ENCODE measurements around the gene MYB.
"Not testable (repeated sequence)": the region's sequence is repeated elsewhere in the genome, so short reads cannot be mapped to it uniquely, and the experiment has no call there.

The MYB gene

DNA sequence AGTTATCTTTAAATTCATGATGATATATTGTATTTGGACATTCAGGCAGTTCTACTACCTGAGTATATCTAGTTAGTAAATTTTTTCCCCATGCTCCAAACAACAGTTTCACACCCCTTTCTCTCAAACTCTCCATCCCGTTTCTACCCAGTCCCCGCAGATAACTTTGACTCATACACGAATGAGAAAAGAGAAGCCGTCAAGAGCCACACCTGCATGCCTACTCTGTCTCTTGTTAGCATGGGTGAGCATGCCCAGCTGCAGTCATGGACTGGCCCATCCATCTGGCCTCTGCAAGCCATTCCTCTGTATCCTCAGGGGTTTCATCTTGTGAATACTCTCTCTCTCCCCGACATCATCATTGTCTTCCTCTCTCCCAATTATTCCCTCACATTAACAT, 41.5 kb downstream of the MYB start:
- no peak for DNase-seq (ENCODE audit: low spot score)

DNA sequence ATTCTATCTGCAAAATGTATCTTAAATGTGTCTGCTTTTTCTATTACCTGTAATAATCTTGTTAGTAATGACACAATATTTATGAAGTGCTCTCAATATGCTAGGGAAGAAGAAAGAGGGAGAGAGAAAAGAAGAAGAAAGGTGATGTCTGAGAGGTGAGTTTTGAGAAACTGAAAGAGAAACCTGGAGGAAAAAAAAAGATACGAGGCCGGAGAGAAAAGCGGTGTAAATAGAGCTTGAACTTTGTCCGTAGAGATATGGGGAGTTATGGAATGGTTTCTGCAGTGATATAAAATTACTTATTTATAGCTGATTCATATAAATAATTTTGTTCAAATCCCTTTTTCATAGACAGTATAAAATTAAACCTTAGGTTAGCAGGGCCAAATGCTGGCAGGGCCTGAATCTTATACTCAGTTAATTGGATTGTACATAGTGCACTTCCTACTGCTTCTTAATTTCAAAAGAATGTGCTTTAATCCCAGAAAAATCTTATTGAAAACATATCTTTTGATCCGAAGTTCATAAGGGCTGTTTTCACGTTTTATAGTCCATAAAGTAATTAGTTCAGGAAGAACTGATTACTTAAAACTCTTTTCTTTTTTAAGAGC, 43.0 kb downstream of the MYB start:
- DNase-seq (ENCODE audit: low spot score), result peak; percentile 38

DNA sequence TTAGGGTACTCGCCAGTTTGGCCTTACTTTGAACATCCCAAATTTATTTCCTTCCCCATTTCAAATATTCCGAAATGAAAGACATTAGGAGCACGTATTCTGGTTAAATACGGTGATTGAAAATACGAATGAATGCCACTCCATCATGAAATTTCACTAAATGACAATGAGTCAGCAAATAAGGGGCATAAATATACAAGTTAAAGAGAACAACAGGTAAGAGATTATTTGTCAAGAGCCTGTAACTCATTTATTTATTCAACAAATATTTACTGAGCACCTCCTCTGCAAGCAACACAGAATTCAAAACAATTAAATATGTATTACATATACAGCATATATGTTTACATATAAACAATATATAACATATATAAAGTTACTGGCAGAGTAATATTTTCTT, 44.8 kb downstream of the MYB start:
- DNase-seq (ENCODE audit: low spot score), result no peak

DNA sequence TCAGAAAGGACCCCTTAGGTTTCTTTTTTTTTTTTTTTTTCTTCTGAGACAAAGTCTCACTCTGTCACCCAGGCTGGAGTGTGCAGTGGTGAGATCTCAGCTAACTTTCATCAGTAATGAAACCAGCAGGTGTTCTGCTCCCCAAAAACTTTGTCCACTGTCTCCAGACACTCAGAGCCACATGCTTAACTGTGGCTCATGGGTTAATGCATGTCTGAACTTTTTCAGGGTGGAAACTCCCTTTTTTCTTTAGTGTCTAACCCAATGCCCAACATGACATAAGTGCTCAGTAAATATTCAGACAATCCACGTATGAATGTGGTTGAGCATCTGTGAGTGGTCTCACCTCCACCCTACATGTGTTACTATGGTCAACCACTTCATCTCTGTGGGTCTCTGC, 45.4 kb downstream of the MYB start:
- DNase-seq (ENCODE audit: low spot score), result no peak

DNA sequence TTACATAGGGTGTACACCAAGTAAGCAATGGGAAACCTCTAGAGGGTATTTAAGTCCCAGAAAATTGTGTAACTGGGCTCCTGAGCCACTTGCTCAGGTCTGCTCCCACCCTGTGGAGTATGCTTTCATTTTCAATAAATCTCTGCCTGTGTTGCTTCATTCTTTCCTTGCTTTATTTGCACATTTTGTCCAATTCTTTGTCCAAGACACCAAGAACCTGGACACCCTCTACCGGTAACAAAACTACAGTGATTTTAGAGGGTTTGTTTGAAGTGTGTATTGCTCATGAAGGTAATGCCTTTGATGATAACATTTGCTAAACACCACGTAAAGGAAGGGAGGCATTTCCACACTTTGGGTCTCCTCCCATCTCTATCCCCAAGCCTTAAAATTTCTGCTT, 46.2 kb downstream of the MYB start:
- DNase-seq (ENCODE audit: low spot score), result peak; percentile 42

DNA sequence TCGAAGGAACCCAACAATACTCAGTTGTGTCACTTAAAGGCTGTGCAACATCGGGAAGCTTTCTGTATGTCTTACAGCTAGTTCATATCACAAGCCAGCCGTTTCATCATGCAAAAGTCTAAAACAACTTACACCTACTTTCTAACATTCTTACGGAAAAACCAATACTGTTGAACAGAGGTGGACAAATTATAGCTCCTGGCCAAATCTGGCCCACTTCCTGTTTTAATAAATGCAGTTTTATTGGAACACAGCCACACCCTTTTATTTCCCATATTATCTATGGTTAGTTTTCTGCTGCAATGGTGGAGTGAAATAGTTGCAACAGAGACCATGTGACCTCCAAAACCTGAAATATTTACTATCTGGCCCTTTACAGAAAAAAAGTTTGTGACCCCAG, 46.6 kb downstream of the MYB start:
- no peak for DNase-seq (ENCODE audit: low spot score)

DNA sequence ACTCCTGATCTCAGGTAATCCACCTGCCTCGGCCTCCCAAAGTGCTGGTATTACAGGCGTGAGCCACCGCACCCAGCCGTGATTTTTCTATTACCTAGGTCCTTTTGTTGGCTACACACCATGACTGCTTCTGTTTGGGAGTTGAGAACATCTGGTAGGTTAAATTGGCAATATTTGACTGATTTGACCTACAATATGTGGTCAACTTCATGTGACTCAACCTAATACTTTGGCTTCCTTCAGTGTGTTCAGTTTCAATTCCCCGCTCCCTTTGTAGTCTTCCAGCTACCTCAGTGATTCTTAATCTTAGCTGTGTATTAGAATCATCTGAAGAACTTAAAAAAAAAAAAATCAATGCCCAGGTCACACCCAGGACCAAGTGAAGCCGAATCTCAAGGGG, 47.4 kb downstream of the MYB start:
- DNase-seq (ENCODE audit: low spot score), result no peak

DNA sequence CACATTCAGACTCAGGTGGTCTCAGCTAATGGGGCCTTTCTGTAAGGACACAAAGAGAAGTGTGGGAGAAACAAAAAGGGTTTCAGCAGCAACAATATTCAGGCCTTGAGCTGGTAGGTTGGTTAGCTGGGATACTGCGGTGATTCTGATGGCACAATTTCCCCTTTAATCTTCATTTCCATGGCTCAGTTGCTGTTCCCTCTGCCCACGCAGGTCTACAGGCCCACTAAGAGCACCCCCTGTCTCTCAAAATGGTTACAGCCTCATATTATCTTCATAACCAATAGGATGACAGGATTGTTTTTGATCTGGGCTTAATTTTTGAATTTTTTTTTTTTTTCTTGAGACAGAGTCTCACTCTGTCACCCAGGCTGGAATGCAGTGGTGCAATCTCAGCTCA, 48.9 kb downstream of the MYB start:
- DNase-seq (ENCODE audit: low spot score), result no peak

DNA sequence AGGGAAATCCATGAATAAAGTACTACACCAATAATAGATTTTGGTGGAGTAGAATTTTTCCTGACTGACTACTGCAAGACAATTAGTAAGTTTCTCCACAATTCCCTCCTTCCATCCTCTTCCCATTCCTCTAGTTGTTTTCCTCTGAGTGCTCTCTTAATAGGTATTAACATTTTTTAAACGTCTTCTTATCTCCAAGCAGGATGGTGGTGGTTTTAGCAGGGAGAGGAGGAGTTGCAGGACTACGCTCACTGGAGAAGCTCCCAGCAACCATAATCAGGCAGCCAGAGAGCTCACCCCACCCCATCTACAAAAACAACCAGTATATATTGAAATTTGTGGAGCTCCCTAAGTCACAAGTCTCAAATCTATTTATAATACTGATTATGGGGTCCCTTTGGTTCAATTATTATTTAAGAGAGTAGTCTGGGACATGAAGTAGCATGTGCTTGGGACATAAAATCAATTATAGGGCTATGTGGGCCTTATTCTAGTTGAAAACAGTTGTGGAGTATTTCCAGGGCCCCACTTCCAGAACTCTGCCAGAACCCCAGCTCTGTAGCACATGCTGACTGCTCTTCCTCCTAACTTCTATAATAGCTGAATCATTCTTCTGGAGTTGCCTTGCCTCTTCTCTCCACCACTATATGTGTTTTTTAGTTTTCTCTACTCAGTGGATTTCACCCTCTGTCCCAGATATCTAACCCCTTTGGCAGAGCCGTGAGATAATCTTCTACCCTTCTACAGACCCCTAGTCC, 49.8 kb downstream of the MYB start:
- no peak for DNase-seq (ENCODE audit: low spot score)

DNA sequence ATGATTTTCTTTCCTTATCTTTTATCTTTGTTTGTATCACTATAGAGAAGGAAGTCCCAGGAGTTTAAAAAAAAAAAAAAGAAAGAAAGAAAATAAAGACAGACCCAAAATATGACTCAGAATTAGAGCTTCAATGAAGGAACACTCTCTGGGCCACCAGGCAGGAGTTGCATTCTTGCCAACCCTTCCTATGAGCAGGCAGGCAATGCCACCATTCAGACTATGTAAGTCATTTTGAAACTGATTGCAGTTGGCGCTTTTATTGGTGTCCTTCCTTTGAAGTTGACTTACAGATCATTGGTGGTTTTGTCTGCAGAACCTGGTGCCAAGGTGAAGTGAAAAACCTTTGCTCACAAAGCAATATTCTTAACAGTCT, 50.3 kb downstream of the MYB start:
- peak; percentile 69 for DNase-seq (ENCODE audit: low spot score)

DNA sequence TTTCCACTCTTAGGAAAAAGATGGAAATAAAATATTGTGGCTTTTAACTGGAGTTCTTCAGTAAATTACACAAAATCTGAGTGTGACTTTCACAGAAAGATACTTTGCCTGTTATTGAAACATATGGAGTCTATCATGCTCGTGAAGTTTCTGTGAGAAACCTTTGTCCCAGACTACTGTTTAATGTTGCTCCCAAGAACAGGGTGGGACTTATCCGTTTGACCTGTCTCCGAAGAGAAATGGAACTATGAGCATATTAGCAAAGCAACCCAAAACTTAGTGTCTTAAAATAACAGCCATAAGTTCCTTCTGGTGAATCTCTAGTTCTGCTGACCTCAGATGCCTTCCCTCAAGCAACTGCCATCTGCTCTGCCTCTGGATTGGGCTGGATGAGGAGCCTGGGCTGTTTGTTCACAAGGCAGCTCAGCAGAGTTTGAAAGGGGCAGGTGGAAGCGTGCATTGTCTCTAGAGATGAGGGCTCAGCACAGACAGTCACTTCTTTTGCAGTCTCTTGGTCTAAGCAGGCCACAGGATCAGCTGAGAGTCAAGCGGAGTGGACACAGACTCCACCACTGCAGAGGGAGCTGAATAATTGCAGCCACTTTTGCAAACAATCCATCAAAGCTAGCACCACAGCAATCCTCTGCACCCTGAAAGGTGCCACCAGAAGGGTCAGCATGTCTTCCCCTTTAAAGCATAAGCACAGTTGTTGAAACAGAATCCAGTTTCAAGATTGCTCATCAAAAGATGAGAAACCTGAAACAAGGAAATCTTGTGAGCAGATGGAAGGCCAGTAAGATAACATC, 52.8 kb downstream of the MYB start:
- no peak for DNase-seq (ENCODE audit: low spot score)

DNA sequence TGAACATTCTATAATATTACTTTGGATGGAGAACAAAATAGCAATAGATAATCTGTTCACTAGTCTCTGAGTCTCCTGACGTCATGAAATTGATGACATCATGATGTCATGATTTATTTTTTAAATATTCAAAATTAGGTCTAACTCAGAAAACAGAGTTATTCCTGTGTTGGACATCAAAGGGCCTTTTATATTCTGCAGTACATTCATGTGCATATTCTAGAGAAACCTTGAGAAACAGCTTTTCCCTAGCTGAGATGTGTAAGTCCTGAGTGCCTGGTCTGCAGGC, 53.3 kb downstream of the MYB start:
- no peak for DNase-seq (ENCODE audit: low spot score)

DNA sequence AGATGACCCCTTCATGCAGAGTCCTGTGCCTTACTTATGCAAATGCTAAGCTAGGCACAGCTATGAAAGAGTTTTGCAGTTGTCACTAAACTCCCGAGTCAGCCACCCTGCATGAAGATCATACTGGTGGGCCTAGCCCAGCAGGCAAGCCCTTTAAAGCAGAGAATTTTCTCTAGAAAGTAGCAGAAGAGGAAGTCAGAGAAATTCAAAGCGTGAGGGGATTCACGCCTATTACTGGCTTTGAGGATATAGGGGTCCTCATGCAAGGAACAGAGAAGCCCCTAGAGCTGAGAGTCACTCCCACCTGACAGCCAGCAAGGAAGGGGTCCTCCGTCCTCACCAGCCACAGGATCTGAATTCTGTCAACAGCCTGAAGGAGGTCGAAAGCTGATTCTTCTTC, 54.6 kb downstream of the MYB start:
- DNase-seq (ENCODE audit: low spot score), result no peak

DNA sequence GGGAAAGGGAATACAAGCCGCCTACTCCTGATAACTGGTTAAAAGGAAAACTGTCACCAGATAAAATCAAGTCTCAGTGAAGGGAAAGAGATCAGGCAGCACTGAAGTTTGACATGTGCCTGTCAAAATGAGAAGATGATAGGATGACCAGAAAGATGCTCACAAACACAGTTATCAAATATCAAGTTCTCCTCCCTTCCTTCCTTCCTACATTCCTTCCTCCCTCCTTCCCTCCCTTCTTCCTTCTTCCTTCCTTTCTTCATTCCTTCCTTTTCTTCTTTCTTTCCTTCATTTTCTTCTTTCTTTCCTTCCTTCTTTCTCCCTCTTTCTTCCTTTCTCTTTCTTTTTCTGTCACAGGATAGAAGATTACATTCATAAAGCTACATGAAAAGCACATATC, 55.2 kb downstream of the MYB start:
- no peak for DNase-seq (ENCODE audit: low spot score)

DNA sequence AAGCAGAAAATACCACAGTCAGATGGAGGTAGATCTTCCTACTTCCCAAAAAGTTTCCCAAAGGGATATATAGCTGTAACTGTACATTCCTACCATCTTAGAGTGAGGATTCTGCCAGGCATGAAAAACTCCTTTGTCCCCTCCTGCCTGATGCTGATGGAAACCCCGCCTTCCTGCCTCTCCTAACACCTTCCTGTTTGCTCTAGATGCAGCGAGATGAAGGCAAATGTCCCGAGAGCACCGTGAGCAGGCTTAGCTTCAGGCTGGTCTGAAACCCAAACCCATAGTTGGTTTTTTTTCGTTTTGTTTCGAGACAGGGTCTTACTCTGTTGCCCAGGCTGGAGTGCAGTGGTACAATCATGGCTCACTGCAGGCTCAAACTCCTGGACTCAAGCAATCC, 55.6 kb downstream of the MYB start:
- no peak for DNase-seq (ENCODE audit: low spot score)

DNA sequence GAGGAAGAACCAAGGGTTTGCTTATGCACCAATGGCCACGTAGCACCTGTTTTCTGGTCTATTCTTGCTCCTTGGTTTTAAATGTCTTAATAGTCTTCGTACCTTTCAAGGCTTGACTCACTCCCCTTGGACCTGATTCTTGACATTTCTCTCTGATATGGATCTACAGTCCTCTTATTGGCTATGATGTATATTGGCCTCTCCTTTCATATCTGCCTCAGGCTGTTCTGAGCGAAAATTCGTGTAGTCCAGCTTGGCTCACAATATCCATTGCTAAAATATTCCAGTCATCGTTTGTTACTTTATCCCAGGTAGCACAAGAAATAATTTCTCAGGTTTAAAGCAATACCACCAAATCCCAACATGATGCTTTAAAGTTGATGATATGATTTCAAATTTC, 59.6 kb downstream of the MYB start:
- DNase-seq (ENCODE audit: low spot score), result no peak

DNA sequence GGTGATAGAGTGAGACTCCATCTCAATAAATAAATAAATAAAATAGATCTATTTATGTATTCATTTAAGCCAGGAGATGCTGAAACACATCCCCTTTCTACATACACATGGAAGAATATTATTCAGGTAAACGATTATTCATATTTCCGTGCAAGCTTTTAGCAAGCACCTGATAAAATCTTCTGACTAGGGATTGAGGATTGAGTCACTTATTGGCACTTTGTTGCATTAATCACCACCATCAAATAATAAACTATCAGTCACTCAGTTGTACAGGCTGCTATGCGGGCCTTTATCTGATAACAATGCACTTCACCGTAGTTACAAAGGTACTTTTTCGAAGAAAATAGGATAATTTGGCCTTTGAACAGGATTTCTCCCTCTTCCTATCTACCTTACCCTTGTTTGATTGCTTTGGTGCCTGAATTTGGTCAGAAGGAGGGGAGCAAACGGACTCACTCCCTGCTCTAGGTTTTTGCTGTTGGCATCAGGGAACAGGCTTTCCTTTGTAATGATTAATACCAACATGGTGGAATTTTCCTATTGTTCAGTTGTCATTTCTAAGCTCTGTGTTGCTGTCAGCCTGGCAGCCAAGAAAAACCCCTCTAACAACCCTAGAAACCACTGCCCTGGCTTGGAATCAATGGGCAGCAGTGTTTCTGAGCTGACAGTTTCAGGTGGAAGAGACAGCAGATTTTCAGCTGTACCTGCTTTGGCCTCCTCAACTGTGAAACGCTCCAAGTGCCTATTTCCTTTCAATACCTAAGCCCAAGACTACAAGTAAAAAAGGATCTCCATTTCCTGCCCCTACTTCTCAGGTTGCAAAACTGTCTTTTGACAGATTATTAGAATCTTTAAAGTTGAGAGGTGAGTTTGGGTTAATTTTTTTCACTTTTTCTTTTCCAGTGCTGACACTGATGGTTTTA, 63.0 kb downstream of the MYB start:
- DNase-seq (ENCODE audit: low spot score), result no peak

DNA sequence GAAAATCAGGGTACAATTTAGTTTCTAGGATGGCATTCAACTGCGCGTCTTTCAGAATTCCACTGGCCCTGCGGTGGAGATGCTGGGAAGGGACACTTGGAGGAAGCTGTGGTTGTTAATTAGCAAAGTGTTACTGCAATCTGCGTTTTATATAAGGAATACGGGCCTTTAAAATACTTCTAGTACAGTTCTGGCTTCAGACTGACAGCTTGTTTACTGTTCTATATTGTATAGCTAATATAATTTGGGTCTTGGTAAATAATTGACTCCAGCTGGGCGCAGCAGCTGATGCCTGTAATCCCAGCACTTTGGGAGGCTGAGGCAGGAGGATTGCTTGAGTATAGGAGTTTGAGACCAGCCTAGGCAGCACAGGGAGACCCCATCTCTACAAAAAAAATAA, 63.7 kb downstream of the MYB start:
- no peak for DNase-seq (ENCODE audit: low spot score)

DNA sequence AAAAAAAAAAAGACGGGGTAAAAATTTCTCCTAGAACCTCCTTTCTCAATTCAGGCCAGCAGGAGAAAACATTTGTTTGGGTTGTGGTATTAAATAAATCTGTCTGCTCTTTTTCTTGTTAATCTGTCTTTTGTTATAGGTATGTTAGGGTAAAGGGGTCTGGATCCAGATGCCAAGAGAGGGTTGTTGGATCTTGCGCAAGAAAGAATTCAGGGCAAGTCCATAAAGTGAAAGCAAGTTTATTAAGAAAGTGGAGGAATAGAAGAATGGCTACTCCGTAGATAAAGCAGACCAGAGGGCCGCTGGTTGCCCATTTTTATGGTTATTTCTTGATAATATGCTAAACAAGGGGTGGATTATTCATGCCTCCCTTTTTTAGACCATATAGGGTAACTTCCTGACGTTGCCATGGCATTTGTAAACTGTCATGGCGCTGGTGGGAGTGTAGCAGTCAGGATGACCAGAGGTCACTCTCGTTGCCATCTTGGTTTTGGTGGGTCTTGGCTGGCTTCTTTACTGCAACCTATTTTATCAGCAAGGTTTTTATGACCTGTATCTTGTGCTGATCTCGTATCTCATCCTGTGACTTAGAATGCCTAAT, 65.4 kb downstream of the MYB start:
- not testable (repeated sequence) for DNase-seq (ENCODE audit: low spot score)

DNA sequence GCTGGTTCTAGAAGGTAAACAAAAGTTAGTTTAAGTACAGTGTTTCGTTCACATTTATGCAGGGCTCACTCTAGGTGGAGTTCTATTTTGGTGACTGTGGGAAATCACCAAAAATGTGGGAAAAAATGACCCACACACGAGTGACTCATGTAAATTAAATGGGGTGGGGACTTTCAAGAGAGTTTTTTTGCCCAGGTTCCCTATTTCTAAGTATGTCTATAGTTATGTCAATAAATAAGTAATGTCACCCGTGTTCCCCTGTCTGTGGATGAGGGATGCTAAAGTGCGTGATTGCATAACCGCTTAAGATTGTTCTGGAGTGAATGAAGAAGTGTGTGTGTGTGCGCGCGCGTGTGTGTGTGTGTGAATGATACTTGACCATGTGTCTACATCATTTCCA, 69.1 kb downstream of the MYB start:
- no peak for DNase-seq (ENCODE audit: low spot score)

DNA sequence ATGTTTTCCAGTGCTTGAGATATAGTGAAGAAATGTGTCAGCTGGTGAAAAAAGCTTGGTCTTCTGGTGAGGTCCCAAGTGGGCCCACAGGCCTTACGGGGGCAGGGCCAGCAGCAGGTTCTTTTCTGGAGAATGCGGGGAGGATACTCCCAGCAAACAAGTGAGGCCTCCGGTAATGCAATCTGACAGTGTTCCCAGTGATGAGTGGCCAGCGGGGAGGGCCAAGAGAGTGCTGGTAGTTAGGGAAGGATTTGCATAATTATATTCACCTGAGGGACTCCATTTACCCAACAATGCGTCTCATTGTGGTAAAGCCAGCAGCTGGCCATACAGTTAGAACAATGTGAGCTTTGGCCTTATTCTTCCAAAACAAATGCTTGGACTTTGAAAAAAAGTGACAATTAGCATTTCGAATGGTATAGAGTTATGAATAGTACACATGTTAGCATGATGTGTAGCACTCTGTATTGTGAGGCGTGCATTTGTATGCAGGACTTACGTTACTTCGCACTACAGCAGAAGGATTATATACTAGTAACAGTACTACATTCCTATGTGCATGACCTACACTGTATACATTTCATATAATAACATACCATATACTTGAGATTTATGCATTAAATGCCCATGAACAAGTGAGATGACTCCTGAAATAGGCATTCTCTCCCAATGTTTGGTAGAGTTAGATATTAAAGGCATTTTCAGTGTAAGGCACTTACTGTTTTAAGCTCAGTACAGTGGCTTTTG, 69.8 kb downstream of the MYB start:
- no peak for DNase-seq (ENCODE audit: low spot score)
